GF-D8 (cell line): ENCODE data around the gene GABRB1.

ENCODE experiments used
- DNase-seq: peaks from one replicate; lab custom pipeline; 2025; lab: John Stamatoyannopoulos, UW

The GABRB1 gene

DNA sequence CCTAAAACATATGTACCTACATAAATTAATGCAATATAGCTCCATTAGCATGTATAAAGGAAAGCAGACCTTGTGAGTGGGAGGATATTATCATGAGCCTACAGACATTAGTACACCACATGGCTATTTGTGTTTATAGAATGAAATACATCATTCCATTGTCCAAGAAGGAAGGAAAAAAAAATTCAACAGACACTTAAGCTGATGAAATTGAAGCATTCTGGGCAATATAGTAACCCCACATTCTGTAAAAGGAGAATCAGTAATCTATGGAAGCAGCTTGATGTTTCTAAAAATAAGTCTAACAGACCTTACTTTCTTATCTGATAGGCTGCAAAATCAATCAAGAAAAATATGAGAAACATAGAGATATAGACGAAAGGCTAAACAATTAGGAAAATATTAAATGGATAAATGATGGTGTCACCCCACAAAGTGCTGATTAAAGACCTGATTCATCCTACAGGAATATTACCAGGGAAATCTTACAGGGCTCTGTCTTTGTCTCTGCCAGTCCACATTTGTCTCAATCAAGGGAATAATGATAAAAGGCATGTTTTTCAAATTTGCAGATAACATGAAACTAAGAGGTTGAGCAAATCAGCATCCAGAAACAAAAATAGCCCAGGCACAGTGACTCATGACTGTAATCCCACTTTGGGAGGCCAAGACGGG is 355.3 kb downstream of the GABRB1 start:
- no peak for DNase-seq

- DNase-seq, result no peak
Observed at GRCh38 chr4:47390428-47391125, 359.2 kb downstream of the GABRB1 start.

GRCh38 chr4:47391256-47391655 is 359.9 kb downstream of the GABRB1 start:
- DNase-seq, result no peak

- no peak for DNase-seq
Observed at GRCh38 chr4:47406408-47406807, 375.0 kb downstream of the GABRB1 start.

- DNase-seq, result no peak
Observed at GRCh38 chr4:47410271-47410670, 378.9 kb downstream of the GABRB1 start.

DNA sequence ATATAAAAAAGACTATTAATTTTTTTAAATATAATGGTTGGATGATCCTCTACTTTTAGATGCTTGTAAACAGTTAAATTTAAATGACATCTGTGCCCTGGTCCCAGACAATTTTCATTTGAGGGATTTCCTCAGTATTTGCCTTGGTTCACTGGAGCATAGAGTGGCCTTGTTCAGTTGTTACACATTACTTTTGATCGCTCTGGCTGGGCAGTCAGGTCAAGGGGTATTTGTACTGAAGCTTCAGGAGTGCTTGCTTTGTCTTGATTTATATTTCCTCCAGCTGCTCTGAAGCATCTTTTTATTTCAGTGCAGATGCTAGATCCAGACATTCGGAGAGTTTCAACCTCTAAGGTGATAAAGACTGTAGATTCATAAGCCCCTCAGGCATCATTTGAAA is 382.2 kb downstream of the GABRB1 start:
- no peak for DNase-seq

GRCh38 chr4:47415719-47416118 is 384.4 kb downstream of the GABRB1 start:
- DNase-seq, result no peak

GRCh38 chr4:47418147-47418546 is 386.8 kb downstream of the GABRB1 start:
- no peak for DNase-seq

GRCh38 chr4:47419296-47419695 is 387.9 kb downstream of the GABRB1 start:
- DNase-seq, result no peak

DNA sequence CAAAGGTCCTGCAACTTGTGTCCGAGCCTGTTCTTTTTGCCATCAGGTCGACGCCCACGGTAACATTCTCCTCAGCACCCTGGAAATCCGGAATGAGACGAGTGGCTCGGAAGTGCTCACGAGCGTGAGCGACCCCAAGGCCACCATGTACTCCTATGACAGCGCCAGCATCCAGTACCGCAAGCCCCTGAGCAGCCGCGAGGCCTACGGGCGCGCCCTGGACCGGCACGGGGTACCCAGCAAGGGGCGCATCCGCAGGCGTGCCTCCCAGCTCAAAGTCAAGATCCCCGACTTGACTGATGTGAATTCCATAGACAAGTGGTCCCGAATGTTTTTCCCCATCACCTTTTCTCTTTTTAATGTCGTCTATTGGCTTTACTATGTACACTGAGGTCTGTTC is 394.3 kb downstream of the GABRB1 start:
- DNase-seq, result no peak

DNA sequence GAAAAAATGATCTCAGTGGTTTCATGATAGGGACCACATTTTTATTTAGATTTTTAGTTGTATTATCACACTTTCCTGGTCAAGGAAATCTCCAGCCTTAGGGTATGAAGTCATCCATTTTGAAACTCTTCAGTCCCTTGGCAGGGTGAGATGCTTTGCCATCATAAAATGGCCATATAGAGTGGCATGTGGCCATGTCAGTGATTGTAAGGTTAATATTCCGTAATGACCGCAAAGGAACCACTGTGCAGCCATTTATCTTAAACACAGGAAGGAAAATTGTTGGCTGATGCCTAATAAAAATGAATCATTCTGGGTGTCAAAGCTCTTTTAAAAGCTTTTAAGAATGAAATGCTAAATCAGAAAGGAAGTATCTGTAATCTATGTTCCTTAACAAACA is 396.6 kb downstream of the GABRB1 start:
- no peak for DNase-seq

DNA sequence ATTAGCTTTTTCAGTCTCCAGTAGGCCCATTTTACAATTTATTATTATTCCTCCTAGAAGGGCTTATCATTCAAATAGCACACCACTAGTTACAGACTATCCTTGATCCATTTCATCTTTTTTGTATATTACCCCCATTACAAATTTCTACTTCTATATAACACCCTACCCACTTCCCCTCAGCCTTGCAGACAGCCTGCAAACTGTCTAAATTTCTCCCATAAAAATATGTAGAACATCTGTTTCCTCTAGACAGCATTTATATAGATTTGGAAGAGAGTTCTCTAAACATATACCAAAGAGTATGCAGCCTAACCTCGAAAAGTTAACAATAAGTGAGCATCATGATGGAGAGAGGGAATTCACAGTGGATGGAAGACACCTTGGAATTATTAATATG is 401.4 kb downstream of the GABRB1 start:
- no peak for DNase-seq

- DNase-seq, result no peak
Observed at GRCh38 chr4:47434931-47435330, 403.6 kb downstream of the GABRB1 start.

DNA sequence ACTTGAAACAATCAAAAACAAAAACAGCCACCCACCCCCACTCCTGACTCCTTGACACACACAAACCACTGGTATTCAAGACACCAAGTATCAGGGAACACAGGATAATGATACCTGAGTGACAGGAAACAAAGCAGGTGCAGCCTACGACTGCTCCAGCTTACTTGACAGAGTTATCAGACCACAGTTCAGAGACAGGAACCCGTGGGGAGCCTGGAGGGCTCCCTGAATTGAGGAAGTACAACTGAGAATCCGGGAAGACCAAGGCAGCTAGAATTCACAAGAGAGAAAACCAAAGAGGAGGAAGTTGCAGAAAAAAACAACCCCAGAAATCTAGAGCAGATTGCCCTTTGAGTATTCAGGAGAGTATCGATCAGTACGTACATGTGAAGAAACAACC is 411.6 kb downstream of the GABRB1 start:
- peak; percentile 79 for DNase-seq

DNA sequence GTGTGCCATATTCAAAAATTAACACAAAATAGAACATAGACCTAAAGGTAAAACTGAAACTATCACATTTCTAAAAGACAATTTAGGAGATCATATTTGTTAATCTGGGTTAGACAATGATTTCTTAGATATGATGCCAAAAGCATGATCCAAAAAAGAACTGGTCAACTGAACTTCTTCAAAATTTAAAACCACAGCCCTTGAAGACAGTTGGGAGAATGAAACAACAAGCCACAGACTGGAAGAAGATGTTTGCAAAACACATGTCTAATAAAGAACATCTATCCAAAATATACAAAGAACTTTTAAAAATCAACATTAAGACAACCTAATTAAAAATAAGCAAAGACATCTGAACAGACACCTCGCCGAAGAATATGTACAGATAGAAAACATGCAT is 412.7 kb downstream of the GABRB1 start:
- DNase-seq, result no peak

GRCh38 chr4:47451657-47452056 is 420.3 kb downstream of the GABRB1 start:
- DNase-seq, result no peak

GRCh38 chr4:47462799-47463234 is 431.4 kb downstream of the GABRB1 start:
- no peak for DNase-seq

DNA sequence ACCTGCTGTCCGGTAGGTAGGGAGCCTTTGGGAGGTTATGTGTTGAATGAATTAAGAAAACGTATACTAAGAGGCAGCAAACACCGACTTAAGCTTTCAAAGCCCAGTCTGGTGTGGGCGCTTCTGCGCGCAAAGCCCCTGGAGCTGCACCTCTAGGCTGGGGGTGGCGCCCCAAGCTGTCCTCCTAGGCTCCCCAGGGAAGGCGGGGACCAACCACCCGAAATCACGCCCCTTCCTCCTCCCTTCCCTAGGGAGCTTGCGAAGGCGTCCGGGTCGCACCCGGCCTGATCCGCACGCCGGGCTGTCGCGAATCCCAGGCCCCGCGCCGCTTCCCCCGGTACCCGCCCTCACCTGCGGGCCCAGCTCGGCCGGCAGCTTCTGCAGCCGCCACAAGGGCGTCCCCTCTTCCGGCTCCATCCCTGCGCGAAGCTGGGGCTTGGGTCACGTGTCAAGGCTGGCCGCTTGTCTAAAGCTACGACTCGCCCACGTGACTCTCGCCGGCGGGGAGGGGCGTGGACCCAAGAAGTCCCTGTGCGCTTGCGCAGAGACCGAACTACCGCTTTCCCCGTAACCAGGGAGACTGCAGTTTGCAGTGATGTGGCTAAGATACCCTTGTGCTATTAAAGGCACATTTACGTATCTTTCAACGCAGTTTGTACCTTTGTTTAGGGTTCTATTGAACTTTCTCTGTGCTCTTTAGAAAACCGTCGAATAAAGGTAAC is 432.0 kb downstream of the GABRB1 start, which contains the start of gene COMMD8:
COMMD8 (minus strand) TSS at position 468 of the 722 bp plus-strand sequence; CDS start at position 417, 51 bp downstream.
- peak; percentile 82 for DNase-seq

GRCh38 chr4:47465004-47465403 is 433.6 kb downstream of the GABRB1 start:
- peak; percentile 83 for DNase-seq

- DNase-seq, result no peak
Observed at GRCh38 chr4:47466056-47466785, 434.9 kb downstream of the GABRB1 start.

- no peak for DNase-seq
Observed at GRCh38 chr4:47468706-47469365, 437.5 kb downstream of the GABRB1 start.

DNA sequence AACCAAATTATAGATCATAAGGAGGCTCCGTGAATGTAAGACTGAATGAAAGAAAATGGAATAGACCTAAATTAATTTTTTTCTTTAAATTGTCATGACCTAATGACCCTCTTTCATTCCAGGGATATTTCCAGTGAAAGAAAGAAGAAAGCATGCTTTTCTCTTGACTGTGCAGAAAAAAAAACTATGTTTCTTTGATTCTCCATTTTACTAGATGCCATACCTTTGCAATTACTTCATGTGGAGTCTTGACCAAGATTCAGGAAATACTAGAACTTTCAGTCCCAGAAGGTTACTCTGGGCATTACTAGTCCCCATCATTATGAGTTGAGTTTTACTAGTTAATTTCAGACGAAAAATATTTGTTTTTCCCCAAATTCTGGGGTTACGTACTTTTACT is 438.6 kb downstream of the GABRB1 start:
- DNase-seq, result no peak
